Left ventricle myocardium inferior (tissue), 1 donor: ENCODE measurements around the gene FRMPD1. TPM values are rescaled to one million over a fixed set of nuclear protein-coding genes. Genes with fewer than 3 reads are reported as not detected.

Experiments
- DNase-seq: peaks from one replicate; pipeline ENCODE4 v3.0.0-alpha.2; 2020
- H3K27ac ChIP-seq: fragments of 200-600 bp; replicated peaks from 2 replicates; pipeline ENCODE4 v1.8.0; 2021
- H3K27me3 ChIP-seq: fragments of 200-600 bp; 2 replicates; pipeline ENCODE4 v1.8.0; 2021; ENCODE audit warnings: low read depth
- H3K36me3 ChIP-seq: fragments of 200-600 bp; 2 replicates; pipeline ENCODE4 v1.8.0; 2021
- H3K4me1 ChIP-seq: fragments of 200-600 bp; 2 replicates; pipeline ENCODE4 v1.8.0; 2021
- H3K4me3 ChIP-seq: fragments of 200-600 bp; 2 replicates; pipeline ENCODE4 v1.8.0; 2021; ENCODE audit warnings: mild to moderate bottlenecking, moderate library complexity
- H3K9me3 ChIP-seq: fragments of 200-600 bp; replicated peaks from 2 replicates; pipeline ENCODE4 v1.8.0; 2021
- intact Hi-C: fragments of 100-400 bp; cut with micrococcal nuclease; formaldehyde crosslinking; loops from one replicate; pipeline ENCODE4 v1.11.0; 2022
- total RNA-seq: library from RNA; stranded (reverse); fragmentation: NEBNext Ultra II Directional; extraction: Animal tissue kit (Norgen Biotek cat#: 25700); gene quantifications from one replicate; pipeline ENCODE4 v1.2.1, GENCODE V29; 2021
- TF ChIP-seq, protein P1 (sequence below): fragments of 200-600 bp; IDR thresholded peaks from 2 replicates; pipeline ENCODE4 v1.8.0; 2021; ENCODE audit warnings: antibody characterized with exemption, mild to moderate bottlenecking, borderline replicate concordance
- donor health status: DM: no; HTN: yes; CAD: no; lungs with severe emphysema.

FRMPD1 gene
- total RNA-seq, 1 donor from 2014 or later: 1.1 TPM

- intact Hi-C loops: no loop called here
- no peak for DNase-seq
Measured at GRCh38 chr9:37609735-37610397, 40.9 kb upstream of the FRMPD1 start.

GRCh38 chr9:37611014-37611413, 39.7 kb upstream of the FRMPD1 start:
- intact Hi-C loops: no loop called here

More at GRCh38 chr9:37609735-37610397, 40.9 kb upstream of the FRMPD1 start:
- TF ChIP-seq, protein P1, sequence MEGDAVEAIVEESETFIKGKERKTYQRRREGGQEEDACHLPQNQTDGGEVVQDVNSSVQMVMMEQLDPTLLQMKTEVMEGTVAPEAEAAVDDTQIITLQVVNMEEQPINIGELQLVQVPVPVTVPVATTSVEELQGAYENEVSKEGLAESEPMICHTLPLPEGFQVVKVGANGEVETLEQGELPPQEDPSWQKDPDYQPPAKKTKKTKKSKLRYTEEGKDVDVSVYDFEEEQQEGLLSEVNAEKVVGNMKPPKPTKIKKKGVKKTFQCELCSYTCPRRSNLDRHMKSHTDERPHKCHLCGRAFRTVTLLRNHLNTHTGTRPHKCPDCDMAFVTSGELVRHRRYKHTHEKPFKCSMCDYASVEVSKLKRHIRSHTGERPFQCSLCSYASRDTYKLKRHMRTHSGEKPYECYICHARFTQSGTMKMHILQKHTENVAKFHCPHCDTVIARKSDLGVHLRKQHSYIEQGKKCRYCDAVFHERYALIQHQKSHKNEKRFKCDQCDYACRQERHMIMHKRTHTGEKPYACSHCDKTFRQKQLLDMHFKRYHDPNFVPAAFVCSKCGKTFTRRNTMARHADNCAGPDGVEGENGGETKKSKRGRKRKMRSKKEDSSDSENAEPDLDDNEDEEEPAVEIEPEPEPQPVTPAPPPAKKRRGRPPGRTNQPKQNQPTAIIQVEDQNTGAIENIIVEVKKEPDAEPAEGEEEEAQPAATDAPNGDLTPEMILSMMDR: no peak
- no peaks in the 10 kb centered on the region for H3K9me3 ChIP-seq
- H3K36me3 ChIP-seq: no peaks in the 10 kb centered on the region
- H3K27ac ChIP-seq: no peak overlapping the region
- no peaks in the 10 kb centered on the region for H3K4me1 ChIP-seq
- H3K27me3 ChIP-seq: no peaks in the 10 kb centered on the region
- H3K4me3 ChIP-seq: no peak overlapping the region

GRCh38 chr9:37611961-37612360, 38.8 kb upstream of the FRMPD1 start:
- H3K27me3 ChIP-seq: no peaks in the 10 kb centered on the region
- H3K36me3 ChIP-seq: no peaks in the 10 kb centered on the region
- intact Hi-C loops: no loop called here
- no peak overlapping the region for H3K4me3 ChIP-seq
- DNase-seq: no peak
- TF ChIP-seq, protein P1: no peak
- no peak overlapping the region for H3K27ac ChIP-seq
- no peaks in the 10 kb centered on the region for H3K9me3 ChIP-seq
- no peaks in the 10 kb centered on the region for H3K4me1 ChIP-seq

More at GRCh38 chr9:37611014-37611413, 39.7 kb upstream of the FRMPD1 start:
- Histone ChIP-seq H3K4me3 (no peak overlapping the region), H3K4me1 (no peaks in the 10 kb centered on the region), H3K27ac (no peak overlapping the region), H3K27me3 (no peaks in the 10 kb centered on the region), H3K36me3 (no peaks in the 10 kb centered on the region), H3K9me3 (no peaks in the 10 kb centered on the region)
- TF ChIP-seq, protein P1: no peak
- DNase-seq: no peak

DNA sequence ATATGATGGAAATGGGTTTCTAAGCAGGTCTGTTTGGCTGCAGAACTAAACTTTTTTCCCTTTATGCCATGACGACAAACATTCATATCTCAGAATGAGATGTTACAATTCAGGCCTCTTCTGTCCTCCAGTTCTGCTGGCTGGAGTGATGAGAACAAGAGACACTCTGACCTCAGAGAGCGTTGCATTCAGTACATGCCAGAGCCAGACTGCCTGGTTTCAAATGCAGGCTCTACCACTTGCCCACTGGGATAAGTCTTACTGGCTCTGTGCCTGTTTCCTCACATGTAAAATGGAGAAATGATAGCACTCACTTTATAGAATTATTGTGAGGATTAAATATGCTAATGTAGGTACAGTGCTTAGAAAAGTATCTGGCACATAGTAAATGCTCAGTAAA, 33.6 kb upstream of the FRMPD1 start:
- no peak for DNase-seq

DNA sequence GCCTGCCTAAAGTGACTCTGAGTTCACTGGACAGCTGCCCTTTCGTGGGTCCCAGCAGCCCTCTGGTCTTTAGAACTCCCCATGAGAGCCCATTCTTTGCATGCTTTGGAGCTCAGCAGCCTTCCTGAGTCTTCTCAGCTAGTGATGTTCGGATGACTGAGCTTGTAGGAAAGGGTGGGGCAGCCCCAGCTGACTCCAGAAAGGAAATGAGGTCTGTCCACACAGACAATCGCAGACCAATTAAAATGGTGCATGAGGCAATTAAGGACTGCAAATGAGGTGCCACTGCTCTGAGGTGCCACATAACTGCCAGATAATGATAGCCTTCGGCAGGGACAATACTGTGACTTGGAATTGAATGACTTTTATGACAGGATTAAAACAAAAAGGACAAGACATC, 32.9 kb upstream of the FRMPD1 start:
- H3K4me1 ChIP-seq: no peaks in the 10 kb centered on the region
- H3K27me3 ChIP-seq: no peaks in the 10 kb centered on the region
- H3K9me3 ChIP-seq: no peaks in the 10 kb centered on the region
- no peak overlapping the region for H3K27ac ChIP-seq
- H3K36me3 ChIP-seq: no peaks in the 10 kb centered on the region
- H3K4me3 ChIP-seq: no peak overlapping the region
- DNase-seq: no peak
- intact Hi-C loops: no loop called here
- TF ChIP-seq, protein P1: no peak

More for the DNA sequence above, 33.6 kb upstream of the FRMPD1 start:
- Histone ChIP-seq H3K36me3 (no peaks in the 10 kb centered on the region), H3K4me3 (no peak overlapping the region), H3K9me3 (no peaks in the 10 kb centered on the region), H3K4me1 (no peaks in the 10 kb centered on the region), H3K27ac (no peak overlapping the region), H3K27me3 (no peaks in the 10 kb centered on the region)
- TF ChIP-seq, protein P1: no peak
- intact Hi-C loops: no loop called here
